SKM-1 treated with dmso at 0.1 percent for 144 hours (cell line): ENCODE results near the gene LMNB1.
A peak's percentile ranks its signal among the peaks of the same experiment; 100 is the strongest.
"Not testable (repeated sequence)": the region's sequence is repeated elsewhere in the genome, so short reads cannot be mapped to it uniquely, and the experiment has no call there.

Experiments used
- DNase-seq: peaks from one replicate; lab custom pipeline; 2025; ENCODE audit not compliant: unreplicated experiment; lab: John Stamatoyannopoulos, UW

LMNB1 gene, protein sequence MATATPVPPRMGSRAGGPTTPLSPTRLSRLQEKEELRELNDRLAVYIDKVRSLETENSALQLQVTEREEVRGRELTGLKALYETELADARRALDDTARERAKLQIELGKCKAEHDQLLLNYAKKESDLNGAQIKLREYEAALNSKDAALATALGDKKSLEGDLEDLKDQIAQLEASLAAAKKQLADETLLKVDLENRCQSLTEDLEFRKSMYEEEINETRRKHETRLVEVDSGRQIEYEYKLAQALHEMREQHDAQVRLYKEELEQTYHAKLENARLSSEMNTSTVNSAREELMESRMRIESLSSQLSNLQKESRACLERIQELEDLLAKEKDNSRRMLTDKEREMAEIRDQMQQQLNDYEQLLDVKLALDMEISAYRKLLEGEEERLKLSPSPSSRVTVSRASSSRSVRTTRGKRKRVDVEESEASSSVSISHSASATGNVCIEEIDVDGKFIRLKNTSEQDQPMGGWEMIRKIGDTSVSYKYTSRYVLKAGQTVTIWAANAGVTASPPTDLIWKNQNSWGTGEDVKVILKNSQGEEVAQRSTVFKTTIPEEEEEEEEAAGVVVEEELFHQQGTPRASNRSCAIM

DNA sequence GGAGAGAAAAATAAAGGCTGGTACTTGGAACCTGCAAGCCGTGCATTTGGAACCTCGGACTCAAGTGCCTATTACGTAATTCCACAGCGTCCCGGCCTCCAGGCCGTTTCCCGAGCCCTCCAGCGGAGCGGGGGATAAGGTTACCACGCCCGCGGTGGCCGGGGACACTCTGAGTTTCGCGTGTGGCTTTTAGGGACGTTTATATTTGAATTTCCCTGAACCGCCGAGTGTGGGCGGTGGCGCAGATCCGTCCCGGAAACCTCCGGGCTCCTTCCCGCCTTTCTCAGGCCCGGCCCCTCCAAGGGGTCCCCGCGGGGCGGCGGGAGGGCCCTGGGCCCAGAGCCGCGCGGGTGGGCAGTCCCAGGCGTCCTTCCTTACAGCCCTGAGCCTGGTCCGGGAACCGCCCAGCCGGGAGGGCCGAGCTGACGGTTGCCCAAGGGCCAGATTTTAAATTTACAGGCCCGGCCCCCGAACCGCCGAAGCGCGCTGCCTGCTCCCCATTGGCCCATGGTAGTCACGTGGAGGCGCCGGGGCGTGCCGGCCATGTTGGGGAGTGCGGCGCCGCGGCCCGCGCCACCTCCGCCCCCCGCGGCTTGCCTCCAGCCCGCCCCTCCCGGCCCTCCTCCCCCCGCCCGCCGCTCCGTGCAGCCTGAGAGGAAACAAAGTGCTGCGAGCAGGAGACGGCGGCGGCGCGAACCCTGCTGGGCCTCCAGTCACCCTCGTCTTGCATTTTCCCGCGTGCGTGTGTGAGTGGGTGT is at the start of gene LMNB1:
Gene LMNB1 (plus strand): TSS at position 638 of the 758 bp plus-strand sequence. CDS start 373 bp downstream, outside the sequence.
- peak; percentile 92 for DNase-seq

DNA sequence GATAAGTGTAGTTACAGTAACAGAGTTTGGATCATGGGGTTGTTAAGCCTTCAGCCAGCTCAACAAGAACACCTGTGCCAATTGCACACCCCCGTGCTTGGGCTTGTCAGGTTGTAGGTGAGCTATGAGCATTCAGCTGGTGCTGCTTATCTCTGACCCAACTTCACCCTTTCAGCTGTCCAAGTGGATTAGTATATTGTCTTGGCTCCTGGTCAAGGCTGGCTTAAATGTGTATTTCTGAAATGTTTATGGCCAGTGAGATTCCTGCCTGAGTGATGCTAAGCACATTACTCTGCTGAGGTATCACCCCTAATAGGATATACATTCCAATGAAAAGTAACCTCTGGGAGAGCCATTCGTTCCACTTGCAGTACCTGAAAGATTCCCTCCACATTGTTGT is 44.2 kb upstream of the LMNB1 start:
- DNase-seq, result no peak

- not testable (repeated sequence) for DNase-seq
Measured at GRCh38 chr5:126734573-126734972, 42.4 kb upstream of the LMNB1 start.

DNA sequence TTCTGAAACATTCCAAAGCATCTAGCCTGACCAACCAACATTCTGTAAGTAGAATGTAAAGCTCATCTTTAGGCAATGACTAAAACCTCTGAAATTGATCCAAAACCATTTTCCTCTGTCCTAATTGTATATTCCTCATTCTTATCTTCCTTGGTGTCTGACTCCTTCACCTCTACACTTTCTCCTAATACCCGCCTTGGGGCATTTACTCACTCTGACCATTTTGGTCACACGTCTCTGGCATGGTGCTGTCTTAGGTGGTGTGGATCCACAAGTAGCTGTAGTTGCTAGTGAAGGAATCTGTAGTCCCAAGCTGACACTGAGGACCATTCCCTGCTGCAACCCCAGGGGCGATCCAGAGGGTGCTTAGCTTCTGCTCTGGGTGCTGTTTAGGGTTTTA is 40.8 kb upstream of the LMNB1 start:
- DNase-seq, result no peak

DNA sequence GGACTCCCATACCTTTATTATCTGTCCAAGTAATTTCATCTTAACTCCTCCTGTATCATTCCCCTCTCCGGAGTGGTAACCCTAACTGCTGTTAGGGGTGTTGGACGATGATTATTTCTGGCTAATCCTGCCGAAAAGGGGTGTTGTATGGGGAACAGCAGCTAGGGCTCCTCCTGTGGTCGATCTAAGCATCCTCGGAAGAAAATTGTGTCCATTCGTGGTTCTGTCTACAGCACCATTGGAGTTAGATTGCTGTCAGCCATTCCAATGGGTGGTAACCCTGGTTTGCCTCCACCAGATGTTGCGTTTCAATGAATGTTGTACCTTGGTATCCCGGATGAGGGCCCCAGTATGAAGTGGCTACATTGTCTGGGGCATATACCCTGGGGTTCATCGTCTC is 35.6 kb upstream of the LMNB1 start:
- no peak for DNase-seq

- DNase-seq, result no peak
Measured at GRCh38 chr5:126742425-126742824, 34.5 kb upstream of the LMNB1 start.

DNA sequence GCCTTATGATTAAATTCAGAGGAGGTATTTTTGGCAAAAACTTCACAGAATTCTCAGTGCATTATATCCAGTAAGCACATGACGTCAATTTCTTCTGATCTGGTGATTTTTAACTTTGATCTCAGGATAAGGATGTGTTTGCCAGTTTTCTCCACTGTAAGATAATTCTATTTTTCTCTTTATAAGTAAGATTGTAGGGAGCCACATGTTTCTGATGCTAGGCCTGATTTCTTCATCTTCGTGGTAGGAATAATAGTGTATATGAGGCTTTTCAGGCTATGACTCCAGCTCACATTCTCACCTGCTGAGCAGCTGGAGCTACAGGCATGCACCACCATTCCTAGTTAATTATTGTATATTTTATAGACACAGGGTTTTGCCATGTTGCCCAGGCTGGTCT is 32.1 kb upstream of the LMNB1 start:
- no peak for DNase-seq

GRCh38 chr5:126745259-126745992 is 31.5 kb upstream of the LMNB1 start:
- no peak for DNase-seq

GRCh38 chr5:126746290-126746689 is 30.6 kb upstream of the LMNB1 start:
- DNase-seq, result no peak

- DNase-seq, result no peak
Measured at GRCh38 chr5:126752081-126752785, 24.7 kb upstream of the LMNB1 start.

DNA sequence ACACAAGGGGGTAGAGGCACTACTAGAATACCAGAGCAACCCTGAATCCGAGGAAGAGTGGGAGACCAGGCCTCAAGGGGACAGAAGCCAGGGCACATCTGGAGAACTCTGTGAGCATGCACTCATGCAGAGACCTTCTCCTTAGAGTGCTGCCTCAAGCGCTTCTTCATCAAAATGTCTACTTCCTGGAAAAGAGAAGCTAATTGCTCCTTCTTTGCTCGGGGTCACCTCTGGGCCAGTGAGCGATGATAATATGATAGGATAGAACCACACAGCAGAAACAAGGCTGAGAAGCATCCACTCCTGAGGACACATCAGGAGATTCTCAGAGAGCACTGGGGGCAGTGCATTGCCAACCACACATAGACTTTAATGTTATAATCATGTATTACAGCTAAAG is 23.7 kb upstream of the LMNB1 start:
- peak; percentile 22 for DNase-seq

GRCh38 chr5:126754609-126755008 is 22.3 kb upstream of the LMNB1 start:
- DNase-seq, result no peak

GRCh38 chr5:126755593-126755992 is 21.3 kb upstream of the LMNB1 start:
- peak; percentile 45 for DNase-seq

DNA sequence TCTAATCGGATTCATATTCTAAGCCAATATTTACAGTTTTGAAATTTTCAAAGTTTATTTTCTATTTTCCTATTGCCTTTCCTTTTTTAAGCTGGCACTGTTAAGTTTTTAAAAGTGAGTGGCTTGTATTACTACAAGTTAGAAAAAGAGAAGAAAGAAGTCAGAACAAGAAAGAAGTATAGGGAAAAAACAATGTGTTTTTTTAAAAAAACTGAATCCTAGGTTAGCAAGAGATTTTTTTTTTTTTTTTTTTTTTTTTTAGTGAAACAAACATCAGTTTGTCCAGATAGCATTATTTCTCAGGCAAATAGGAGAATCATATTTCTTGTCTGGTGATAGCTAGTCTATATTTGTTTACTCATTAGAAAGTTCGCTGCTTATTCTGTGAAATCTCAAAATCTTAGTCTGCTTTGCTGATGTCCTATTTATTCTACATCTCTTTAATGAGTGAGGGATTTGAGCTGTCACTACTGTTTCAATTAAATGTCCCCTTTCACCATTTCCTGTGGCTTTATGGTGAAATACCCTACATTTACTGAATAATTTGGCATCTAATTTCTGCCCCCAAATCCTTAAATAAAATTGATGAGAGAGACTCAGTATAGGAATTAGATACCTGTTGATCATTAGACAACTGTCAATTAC is 19.1 kb upstream of the LMNB1 start:
- DNase-seq, result peak; percentile 45

DNA sequence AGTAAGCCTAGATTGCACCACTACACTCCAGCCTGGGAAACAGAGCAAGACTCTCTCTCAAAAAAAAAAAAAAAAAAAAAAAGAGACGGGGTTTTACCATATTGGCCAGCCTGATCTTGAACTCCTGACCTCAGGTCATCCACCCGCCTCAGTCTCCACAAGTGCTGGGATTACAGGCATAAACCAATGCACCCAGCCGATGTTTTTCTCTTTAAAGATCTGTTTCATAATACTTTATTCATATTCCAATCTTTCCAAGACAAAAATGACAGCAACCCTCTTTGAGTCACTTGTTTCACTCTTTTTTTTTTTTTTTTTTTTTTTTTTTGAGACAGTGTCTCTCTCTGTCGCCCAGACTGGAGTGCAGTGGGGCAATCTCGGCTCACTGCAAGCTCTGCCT is 13.6 kb upstream of the LMNB1 start:
- no peak for DNase-seq

GRCh38 chr5:126769703-126770102 is 7.2 kb upstream of the LMNB1 start:
- DNase-seq, result no peak

DNA sequence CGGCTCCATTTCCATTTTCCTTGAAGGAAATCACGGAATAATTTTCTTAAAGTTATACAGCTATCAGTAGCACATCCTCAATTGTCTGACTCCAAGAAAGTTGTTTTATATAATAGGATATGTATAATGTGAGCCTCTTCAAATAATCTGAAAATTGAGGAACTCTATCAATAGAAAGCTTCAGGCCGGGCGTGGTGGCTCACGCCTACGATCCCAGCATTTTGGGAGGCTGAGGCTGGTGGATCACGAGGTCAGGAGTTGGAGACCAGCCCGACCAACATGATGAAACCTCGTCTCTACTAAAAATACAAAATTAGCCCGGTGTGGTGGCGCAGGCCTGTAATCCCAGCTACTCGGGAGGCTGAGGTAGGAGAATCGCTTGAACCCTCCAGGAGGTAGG is 3.4 kb upstream of the LMNB1 start:
- DNase-seq, result not testable (repeated sequence)

GRCh38 chr5:126774595-126774994 is 2.3 kb upstream of the LMNB1 start:
- DNase-seq, result not testable (repeated sequence)

GRCh38 chr5:126777257-126777974 is 480 bp downstream of the LMNB1 start:
- DNase-seq, result no peak
